Dedifferentiated amniotic fluid mesenchymal stem cell (primary cell): ENCODE results near the gene LMAN2.

Source experiments
- DNase-seq: peaks from one replicate; pipeline ENCODE4 v3.0.0-alpha.2; 2016; ENCODE audit errors: extremely low spot score

LMAN2 gene

GRCh38 chr5:177351392-177352329 is at the start of gene LMAN2:
Gene LMAN2, minus strand, starts transcription at chr5:177351668. Its CDS starts 21 bp downstream, at chr5:177351647.
- peak; percentile 97 for DNase-seq

- no peak for DNase-seq
Observed at GRCh38 chr5:177399997-177400868, 48.8 kb upstream of the LMAN2 start, which contains the start of gene PFN3. Gene PFN3, minus strand, starts transcription at chr5:177400661. Its CDS starts 85 bp downstream, at chr5:177400576.

GRCh38 chr5:177397875-177398390 is 46.5 kb upstream of the LMAN2 start:
- no peak for DNase-seq

- no peak for DNase-seq
Observed at GRCh38 chr5:177396807-177397206, 45.3 kb upstream of the LMAN2 start.

DNA sequence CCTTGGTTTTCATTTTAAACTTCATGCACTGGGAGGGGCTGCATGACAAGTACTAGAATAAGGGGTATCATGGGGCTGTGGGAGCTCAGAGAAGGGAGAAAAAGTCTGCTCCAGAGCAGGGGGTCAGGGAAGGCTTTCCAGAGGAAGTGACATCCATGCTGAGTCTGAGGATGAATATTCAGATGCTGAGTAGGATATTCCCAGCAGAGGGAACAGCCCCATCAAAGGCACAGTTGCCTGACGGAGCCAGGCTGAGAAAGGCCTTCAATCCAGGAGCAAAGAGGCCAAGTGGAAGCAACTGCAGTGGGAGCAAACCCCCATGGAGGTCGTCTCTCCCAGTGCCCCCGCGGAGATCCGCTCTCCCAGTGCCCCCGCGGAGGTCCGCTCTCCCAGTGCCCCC is 44.6 kb upstream of the LMAN2 start:
- no peak for DNase-seq

DNA sequence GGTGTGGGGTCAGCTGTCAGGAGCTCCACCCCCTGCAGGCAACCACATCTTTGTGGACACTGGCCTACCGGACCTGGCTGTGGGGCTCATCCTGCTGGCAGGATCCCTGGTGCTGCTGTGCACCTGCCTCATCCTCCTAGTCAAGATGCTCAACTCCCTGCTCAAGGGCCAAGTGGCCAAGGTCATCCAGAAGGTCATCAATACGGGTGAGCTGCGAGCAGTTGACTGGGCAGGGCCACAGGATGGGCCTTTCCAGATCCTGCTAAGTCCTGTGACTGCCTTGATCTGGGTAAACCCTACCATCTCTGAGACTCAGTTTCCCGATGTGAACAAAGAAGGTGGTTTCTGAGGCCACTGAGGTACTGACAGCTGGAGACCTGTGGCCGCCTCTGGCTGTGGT is 42.5 kb upstream of the LMAN2 start:
- no peak for DNase-seq

DNA sequence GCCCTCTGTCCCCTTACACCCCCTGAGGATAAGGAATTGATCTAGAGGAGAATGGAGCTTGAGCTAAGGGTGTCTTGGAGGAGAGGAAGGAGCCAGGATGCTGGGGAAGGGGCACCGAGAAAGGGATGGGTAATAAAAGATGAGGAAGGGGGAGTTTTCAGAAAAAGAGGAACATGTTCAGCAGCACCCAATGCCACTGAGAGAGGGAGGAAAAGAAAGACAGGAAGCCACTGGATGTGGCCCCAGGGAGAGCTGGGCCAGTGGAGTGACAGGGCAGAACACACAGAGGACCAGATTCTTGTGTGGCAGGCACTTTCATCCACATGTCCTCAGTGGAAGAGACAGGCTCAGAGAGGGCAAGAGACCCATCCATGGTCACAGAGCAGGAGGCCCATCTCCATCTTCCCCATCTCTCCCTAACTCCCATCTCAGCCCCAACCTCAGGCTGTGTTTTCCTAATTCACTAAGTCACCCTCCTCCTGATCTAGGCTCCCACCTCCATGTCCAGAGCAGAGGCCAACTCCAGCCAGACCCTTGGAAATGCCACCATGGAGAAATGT is 41.8 kb upstream of the LMAN2 start:
- no peak for DNase-seq

DNA sequence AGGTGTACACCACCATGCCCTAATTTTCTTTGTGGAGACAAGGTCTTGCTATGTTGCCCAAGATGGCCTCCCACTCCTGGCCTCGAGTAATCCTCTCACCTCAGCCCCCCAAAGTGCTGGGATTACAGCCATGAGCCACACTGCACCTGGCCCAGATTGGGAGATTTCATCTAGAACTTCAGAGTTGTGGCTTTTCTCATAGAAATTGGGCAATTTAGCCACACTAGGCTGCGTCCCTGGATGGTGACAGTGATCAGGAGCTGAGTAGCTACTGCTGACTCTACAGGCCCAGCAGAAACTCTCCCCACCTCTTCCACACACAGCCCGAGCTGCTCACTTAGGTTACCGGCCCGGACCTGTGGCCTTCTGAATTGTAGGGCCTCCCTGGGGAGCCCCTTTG is 41.3 kb upstream of the LMAN2 start:
- no peak for DNase-seq

- DNase-seq = peak; percentile 77
Observed at GRCh38 chr5:177390363-177391300, 39.2 kb upstream of the LMAN2 start.

DNA sequence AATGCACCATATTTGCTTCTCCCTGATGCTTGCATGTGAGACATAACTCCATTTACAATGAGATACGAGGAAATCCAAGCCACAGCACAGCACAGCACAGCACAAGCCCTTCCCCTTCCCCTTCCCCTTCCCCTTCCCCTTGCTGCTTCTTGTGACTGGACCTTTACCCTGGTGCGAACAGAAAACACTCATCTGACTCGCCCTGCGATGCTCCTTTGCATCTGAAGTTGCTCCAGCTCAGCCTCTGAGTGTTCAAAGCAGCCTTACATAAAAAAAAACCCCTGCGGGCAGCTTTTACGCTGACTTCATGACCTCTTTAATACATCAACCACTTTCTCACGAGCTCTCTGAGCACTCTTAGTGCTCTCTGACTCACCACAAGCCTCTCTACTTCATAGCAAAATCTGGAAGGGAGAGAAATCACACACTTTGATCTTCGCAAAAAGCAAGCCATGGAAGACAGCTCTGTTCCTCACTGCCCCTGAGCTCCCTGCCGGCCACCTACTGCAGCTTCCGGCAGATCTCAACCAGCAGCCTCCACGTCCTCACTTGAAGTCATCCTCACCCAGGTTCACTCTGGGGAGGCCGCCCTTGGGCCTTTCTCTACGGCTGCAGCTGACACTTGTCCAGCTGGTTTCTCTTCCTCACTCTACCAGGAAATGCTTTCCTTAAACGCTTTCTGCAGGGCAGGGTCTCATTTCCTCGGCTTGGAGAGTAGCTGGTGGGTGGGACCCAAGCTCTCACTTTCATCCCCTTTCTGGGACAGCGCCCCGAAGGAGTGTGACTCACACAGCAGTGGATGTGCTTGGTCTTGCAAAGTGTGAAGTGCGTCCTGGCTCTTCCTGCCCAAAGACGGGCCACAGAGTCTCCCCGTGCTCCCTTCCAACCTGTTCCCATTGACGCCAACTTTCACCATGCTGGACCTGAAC is 38.0 kb upstream of the LMAN2 start:
- peak; percentile 82 for DNase-seq

DNA sequence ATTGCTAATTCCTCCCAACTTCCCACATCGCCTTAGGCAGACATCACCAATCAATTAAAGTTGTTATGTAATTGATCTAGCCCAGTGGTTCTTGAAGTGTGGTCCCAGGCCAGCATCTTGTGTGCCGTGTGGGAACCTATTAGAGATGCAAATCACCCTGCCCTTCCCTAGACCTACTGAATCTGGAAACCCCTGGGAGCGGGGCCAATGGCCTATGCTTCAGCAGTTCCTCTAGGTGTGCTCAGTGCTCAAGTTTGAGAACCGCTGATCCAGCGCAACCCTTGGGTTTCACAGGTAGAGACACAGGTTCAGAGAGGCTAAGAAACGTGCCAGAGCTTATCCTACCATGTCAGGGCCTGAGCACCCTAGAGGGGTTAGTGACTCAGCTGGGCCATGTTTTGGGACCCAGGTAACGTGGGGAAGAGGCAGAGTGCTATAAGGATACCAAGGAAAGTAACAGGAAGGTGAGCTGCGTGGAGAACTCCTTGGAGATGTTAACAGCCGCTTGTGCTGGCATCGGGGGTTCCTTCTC is 37.1 kb upstream of the LMAN2 start:
- DNase-seq = no peak

GRCh38 chr5:177387405-177387804 is 35.9 kb upstream of the LMAN2 start:
- DNase-seq = no peak

GRCh38 chr5:177386542-177386941 is 35.1 kb upstream of the LMAN2 start:
- DNase-seq = no peak

DNA sequence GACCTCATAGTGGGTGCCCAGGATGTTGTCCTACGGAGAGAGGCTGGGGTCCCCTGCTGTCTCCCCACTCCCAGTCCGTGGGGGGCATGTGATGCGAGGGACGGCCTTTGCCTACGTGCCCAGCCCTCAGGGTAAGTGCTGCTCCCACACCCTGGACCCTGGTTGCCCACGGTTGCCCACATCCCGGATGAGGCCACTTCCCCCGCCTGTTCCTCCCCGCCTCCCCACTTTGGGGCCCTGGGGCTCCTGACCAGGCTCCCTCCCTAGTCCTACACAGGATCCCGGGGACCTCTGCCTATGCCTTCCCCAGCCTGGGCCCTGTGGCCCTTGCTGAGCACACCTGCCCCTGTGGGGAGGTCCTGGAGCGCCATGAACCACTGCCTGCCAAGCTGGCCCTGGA is 34.3 kb upstream of the LMAN2 start:
- no peak for DNase-seq

- DNase-seq = no peak
Observed at GRCh38 chr5:177384134-177384533, 32.7 kb upstream of the LMAN2 start, which contains the start of gene SLC34A1. Gene SLC34A1, plus strand, starts transcription at chr5:177384434. Its CDS starts 1,308 bp downstream, at chr5:177385742.

DNA sequence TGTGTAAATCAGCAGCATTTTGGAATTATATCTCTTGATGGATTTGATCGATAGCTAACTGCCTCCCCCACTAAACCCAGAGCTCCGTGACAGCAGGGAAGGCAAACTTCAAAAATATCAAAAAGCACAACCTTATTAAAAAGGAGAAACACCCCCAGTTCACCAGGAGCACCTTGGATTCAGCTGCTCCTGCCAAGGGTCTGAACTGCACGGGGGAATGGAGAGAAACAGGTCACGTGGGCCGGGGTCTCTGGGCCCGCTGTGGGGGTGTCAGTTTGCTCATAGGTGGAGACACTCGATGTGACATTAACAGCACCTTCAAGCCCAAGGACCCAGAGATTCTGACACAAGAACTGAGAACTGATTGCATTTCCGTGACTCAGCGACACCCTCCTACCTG is 31.7 kb upstream of the LMAN2 start:
- DNase-seq = no peak

DNA sequence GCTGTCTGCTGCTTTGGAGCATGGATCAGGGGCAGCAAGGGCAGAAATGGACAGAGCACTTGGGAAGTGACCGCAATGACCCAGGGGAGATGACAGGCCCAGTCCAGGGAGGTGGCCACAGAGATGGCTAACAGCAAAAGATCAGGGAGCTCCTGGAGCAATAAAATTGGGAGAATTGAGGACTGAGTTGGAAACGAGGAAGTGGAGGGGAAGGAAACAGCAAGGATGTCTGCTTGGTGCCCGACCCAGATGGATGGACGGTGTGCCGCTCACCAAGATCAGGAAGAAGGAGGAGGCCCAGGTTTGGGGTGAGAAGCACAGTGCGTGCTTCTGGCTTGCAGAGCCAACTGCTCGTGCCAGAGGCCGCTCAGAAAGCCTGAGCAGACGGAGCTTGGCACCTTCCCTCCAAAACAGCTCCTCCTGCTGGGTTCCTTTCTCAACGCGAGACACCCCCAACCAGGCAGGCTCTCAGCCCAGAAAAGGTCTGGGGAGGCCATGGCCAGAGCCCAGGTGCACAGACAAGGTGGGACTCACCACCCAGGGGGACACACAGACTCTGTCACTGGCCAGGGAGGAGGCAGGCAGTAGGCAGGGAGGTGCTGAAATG is 31.1 kb upstream of the LMAN2 start:
- no peak for DNase-seq

DNA sequence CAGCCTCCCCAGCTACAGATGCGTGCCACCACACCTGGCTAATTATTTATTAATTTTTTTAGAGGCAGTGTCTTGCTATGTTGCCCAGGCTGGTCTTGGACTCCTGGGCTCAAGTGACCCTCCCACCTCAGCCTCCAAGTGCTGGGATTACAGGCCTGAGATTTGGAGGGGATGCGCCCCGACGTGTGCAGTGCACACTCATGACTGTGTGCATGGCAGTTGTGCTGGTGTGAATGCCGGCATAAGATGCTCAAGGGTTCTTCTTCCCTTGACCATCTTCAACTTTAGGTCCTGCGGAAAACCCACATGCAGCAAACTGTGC is 29.3 kb upstream of the LMAN2 start:
- DNase-seq = no peak
